HepG2 (cell line): ENCODE data around the gene VWA3A. TPM values are rescaled to one million over a fixed set of nuclear protein-coding genes. Genes with fewer than 3 reads are reported as not detected.
A peak's percentile ranks its signal among the peaks of the same experiment; 100 is the strongest.

ENCODE experiments used
- ADNP ChIP-seq: sonication (generic); formaldehyde crosslinking; IDR thresholded peaks from 2 replicates; pipeline ENCODE4 v1.4.0; 2020; ENCODE audit warnings: missing genetic modification reagents
- ERF ChIP-seq: IDR thresholded peaks from 2 replicates; pipeline ENCODE4 v1.6.1; 2018; ENCODE audit warnings: missing biosample characterization, missing genetic modification reagents
- FOXJ3 ChIP-seq: sonication (generic); formaldehyde crosslinking; IDR thresholded peaks from 2 replicates; pipeline ENCODE4 v1.4.0; 2020; ENCODE audit warnings: missing genetic modification reagents, mild to moderate bottlenecking, borderline replicate concordance
- JDP2 ChIP-seq: sonication (generic); formaldehyde crosslinking; IDR thresholded peaks from 2 replicates; pipeline ENCODE4 v1.8.1; 2022; ENCODE audit warnings: missing genetic modification reagents, borderline replicate concordance
- SIN3A ChIP-seq: IDR thresholded peaks from 2 replicates; pipeline ENCODE4 v1.6.1; 2011; ENCODE audit warnings: low read depth, mild to moderate bottlenecking, control low read depth, low read length, borderline replicate concordance
- SIN3B ChIP-seq: fragments of 150-350 bp; IDR thresholded peaks from 2 replicates; pipeline ENCODE4 v1.6.1; 2014; ENCODE audit warnings: low read length
- ZNF530 ChIP-seq: sonication (generic); formaldehyde crosslinking; IDR thresholded peaks from 2 replicates; pipeline ENCODE4 v1.5.0; 2020; ENCODE audit warnings: low read depth, mild to moderate bottlenecking, missing genetic modification reagents
- ZNF570 ChIP-seq: sonication (generic); formaldehyde crosslinking; IDR thresholded peaks from 2 replicates; pipeline ENCODE4 v1.4.0; 2020; ENCODE audit warnings: mild to moderate bottlenecking, missing genetic modification reagents, borderline replicate concordance
- ZNF879 ChIP-seq: sonication (generic); formaldehyde crosslinking; IDR thresholded peaks from 2 replicates; pipeline ENCODE4 v1.8.1; 2023; ENCODE audit warnings: missing genetic modification reagents
- ZNF891 ChIP-seq: sonication (generic); formaldehyde crosslinking; IDR thresholded peaks from 2 replicates; pipeline ENCODE4 v1.5.0; 2020; ENCODE audit warnings: mild to moderate bottlenecking, missing genetic modification reagents
- polyA plus RNA-seq, 8 experiments: library from polyadenylated mRNA; depleted of rRNA in 3 of 8; stranded (reverse) in 7 of 8; unstranded in 1 of 8; fragments of >200 nt; fragmentation: Illumina TruSeq in 4 of 8; extraction: Trizol in 4 of 8; gene quantifications; 2 replicates each; pipeline versions ENCODE4 v1.2.1 to v1.2.3, GENCODE V29; 2011 to 2016; ENCODE audit warnings: low read depth in 4 of 8, missing spikeins in 1 of 8, mixed read lengths in 1 of 8; ENCODE audit not compliant: insufficient read depth in 1 of 8
- total RNA-seq, 5 experiments: library from RNA; depleted of rRNA; stranded (reverse); fragments of >200 nt; fragmentation: Illumina TruSeq; extraction: Trizol; gene quantifications; 2 replicates each; pipeline ENCODE4 v1.2.3, GENCODE V29; 2016; ENCODE audit warnings: low read depth in 1 of 5
- TF ChIP-seq, protein P1 (sequence below): sonication (generic); formaldehyde crosslinking; IDR thresholded peaks from 2 replicates; pipeline ENCODE4 v1.5.1; 2020; ENCODE audit warnings: mild to moderate bottlenecking, missing genetic modification reagents, moderate library complexity
- TF ChIP-seq, protein P2 (sequence below): sonication (generic); formaldehyde crosslinking; IDR thresholded peaks from 2 replicates; pipeline ENCODE4 v1.4.0; 2020; ENCODE audit warnings: missing genetic modification reagents
- TF ChIP-seq, protein P3 (sequence below): IDR thresholded peaks from 2 replicates; pipeline ENCODE4 v1.6.1; 2016; ENCODE audit warnings: control low read depth
- TF ChIP-seq, protein P4 (sequence below): sonication (generic); formaldehyde crosslinking; conservative IDR thresholded peaks from 2 replicates; pipeline ENCODE4 v1.5.0; 2020; ENCODE audit warnings: missing genetic modification reagents

The VWA3A gene
- total and polyA plus RNA-seq, 2 of the 13 experiments (the other 11 are each of a cell fraction or from before 2014, with no cell fraction given) = 0.03 to 0.07 TPM

DNA sequence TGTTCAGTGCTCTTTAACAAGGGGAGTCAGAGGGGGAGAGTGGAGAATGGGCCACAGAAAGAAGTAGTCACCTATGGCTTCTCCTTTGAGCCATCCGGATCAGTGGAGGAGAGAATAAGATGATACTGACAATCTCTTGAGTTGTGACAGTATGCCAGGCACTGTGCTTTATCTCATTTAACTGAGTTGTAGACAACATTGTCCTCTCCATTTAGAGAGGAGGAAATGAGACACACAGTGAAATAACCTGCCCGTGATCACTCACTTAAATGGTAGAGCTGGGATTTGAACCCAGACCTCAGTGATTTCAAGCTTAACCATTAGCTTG lies 95.9 kb downstream of the VWA3A start (continued):
- TF ChIP-seq, protein P1, sequence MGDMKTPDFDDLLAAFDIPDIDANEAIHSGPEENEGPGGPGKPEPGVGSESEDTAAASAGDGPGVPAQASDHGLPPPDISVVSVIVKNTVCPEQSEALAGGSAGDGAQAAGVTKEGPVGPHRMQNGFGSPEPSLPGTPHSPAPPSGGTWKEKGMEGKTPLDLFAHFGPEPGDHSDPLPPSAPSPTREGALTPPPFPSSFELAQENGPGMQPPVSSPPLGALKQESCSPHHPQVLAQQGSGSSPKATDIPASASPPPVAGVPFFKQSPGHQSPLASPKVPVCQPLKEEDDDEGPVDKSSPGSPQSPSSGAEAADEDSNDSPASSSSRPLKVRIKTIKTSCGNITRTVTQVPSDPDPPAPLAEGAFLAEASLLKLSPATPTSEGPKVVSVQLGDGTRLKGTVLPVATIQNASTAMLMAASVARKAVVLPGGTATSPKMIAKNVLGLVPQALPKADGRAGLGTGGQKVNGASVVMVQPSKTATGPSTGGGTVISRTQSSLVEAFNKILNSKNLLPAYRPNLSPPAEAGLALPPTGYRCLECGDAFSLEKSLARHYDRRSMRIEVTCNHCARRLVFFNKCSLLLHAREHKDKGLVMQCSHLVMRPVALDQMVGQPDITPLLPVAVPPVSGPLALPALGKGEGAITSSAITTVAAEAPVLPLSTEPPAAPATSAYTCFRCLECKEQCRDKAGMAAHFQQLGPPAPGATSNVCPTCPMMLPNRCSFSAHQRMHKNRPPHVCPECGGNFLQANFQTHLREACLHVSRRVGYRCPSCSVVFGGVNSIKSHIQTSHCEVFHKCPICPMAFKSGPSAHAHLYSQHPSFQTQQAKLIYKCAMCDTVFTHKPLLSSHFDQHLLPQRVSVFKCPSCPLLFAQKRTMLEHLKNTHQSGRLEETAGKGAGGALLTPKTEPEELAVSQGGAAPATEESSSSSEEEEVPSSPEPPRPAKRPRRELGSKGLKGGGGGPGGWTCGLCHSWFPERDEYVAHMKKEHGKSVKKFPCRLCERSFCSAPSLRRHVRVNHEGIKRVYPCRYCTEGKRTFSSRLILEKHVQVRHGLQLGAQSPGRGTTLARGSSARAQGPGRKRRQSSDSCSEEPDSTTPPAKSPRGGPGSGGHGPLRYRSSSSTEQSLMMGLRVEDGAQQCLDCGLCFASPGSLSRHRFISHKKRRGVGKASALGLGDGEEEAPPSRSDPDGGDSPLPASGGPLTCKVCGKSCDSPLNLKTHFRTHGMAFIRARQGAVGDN = no peak
- TF ChIP-seq FOXJ3 (CRISPR knock-in tag) (no peak), ZNF530 (CRISPR knock-in tag) (no peak), SIN3A (no peak), ZNF891 (CRISPR knock-in tag) (no peak), SIN3B (no peak), ZNF570 (CRISPR knock-in tag) (no peak), ERF (CRISPR knock-in tag) (no peak), ADNP (CRISPR knock-in tag) (no peak), ZNF879 (CRISPR knock-in tag) (no peak), JDP2 (CRISPR knock-in tag) (no peak)
- TF ChIP-seq, protein P2, sequence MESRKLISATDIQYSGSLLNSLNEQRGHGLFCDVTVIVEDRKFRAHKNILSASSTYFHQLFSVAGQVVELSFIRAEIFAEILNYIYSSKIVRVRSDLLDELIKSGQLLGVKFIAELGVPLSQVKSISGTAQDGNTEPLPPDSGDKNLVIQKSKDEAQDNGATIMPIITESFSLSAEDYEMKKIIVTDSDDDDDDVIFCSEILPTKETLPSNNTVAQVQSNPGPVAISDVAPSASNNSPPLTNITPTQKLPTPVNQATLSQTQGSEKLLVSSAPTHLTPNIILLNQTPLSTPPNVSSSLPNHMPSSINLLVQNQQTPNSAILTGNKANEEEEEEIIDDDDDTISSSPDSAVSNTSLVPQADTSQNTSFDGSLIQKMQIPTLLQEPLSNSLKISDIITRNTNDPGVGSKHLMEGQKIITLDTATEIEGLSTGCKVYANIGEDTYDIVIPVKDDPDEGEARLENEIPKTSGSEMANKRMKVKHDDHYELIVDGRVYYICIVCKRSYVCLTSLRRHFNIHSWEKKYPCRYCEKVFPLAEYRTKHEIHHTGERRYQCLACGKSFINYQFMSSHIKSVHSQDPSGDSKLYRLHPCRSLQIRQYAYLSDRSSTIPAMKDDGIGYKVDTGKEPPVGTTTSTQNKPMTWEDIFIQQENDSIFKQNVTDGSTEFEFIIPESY = no peak
- TF ChIP-seq, protein P3, sequence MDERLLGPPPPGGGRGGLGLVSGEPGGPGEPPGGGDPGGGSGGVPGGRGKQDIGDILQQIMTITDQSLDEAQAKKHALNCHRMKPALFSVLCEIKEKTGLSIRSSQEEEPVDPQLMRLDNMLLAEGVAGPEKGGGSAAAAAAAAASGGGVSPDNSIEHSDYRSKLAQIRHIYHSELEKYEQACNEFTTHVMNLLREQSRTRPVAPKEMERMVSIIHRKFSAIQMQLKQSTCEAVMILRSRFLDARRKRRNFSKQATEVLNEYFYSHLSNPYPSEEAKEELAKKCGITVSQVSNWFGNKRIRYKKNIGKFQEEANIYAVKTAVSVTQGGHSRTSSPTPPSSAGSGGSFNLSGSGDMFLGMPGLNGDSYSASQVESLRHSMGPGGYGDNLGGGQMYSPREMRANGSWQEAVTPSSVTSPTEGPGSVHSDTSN = no peak
- TF ChIP-seq, protein P4, sequence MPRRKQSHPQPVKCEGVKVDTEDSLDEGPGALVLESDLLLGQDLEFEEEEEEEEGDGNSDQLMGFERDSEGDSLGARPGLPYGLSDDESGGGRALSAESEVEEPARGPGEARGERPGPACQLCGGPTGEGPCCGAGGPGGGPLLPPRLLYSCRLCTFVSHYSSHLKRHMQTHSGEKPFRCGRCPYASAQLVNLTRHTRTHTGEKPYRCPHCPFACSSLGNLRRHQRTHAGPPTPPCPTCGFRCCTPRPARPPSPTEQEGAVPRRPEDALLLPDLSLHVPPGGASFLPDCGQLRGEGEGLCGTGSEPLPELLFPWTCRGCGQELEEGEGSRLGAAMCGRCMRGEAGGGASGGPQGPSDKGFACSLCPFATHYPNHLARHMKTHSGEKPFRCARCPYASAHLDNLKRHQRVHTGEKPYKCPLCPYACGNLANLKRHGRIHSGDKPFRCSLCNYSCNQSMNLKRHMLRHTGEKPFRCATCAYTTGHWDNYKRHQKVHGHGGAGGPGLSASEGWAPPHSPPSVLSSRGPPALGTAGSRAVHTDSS (CRISPR knock-in tag) = peak; percentile 24; the same call in 1 of the 2 replicates
